A673 (cell line): ENCODE results near the gene MTHFD2L. TPM values are rescaled to one million over a fixed set of nuclear protein-coding genes. Genes with fewer than 3 reads are reported as not detected.

Experiments used
- BruUV-seq: library from RNA; stranded (reverse); fragments of 400-500 nt; replicated peaks from 2 replicates; lab custom pipeline; 2021; lab: Mats Ljungman, UMichigan
- CTCF ChIA-PET: fragments of 300-600 bp; sonication (Branson Sonifier 250); formaldehyde crosslinking; loops from one replicate; lab custom pipeline; 2022; ENCODE audit warnings: antibody characterized with exemption; lab: Charles Lee
- POLR2A ChIA-PET: fragments of 300-600 bp; sonication (Branson Sonifier 250); formaldehyde crosslinking; loops from one replicate; lab custom pipeline; 2022; ENCODE audit warnings: antibody characterized with exemption; ENCODE audit not compliant: low non-redundant PET; lab: Charles Lee
- DNase-seq: peaks from one replicate; pipeline ENCODE4 v3.0.0-alpha.2; 2015; ENCODE audit warnings: low spot score
- H3K27ac ChIP-seq: fragments of 200-600 bp; sonication (generic); 2 replicates; pipeline ENCODE4 v1.5.1; 2016; ENCODE audit warnings: mixed run types, low read depth, mild to moderate bottlenecking, mixed read lengths, antibody characterized with exemption, low read length; ENCODE audit not compliant: poor library complexity, severe bottlenecking
- H3K27me3 ChIP-seq: fragments of 200-600 bp; sonication (generic); replicated peaks from 2 replicates; pipeline ENCODE4 v1.6.1; 2017; ENCODE audit warnings: mixed run types, low read depth, mild to moderate bottlenecking, mixed read lengths, antibody characterized with exemption, low read length; ENCODE audit not compliant: insufficient read depth, poor library complexity
- H3K36me3 ChIP-seq: fragments of 200-600 bp; sonication (generic); 2 replicates; pipeline ENCODE4 v1.6.1; 2016; ENCODE audit warnings: mixed run types, mild to moderate bottlenecking, mixed read lengths, antibody characterized with exemption, low read length; ENCODE audit not compliant: insufficient read depth, poor library complexity, severe bottlenecking
- H3K4me1 ChIP-seq: fragments of 200-600 bp; sonication (generic); 2 replicates; pipeline ENCODE4 v1.6.1; 2017; ENCODE audit warnings: mixed run types, mild to moderate bottlenecking, mixed read lengths, antibody characterized with exemption, low read length; ENCODE audit not compliant: insufficient read depth, poor library complexity, severe bottlenecking
- H3K4me3 ChIP-seq: fragments of 200-600 bp; sonication (generic); 2 replicates; pipeline ENCODE4 v1.5.1; 2016; ENCODE audit warnings: low read depth, mixed run types, mild to moderate bottlenecking, mixed read lengths, low read length; ENCODE audit not compliant: poor library complexity, severe bottlenecking
- H3K9me3 ChIP-seq: fragments of 200-600 bp; sonication (generic); 2 replicates; pipeline ENCODE4 v1.6.1; 2016; ENCODE audit warnings: mixed run types, low read depth, mild to moderate bottlenecking, mixed read lengths, antibody characterized with exemption, low read length; ENCODE audit not compliant: poor library complexity, severe bottlenecking
- EZH2 ChIP-seq: fragments of 200-600 bp; sonication (generic); IDR thresholded peaks from 2 replicates; pipeline ENCODE4 v1.6.1; 2017; ENCODE audit warnings: borderline replicate concordance, low read depth, mild to moderate bottlenecking, mixed read lengths, antibody characterized with exemption, low read length; ENCODE audit not compliant: poor library complexity, severe bottlenecking
- intact Hi-C: fragments of 100-400 bp; cut with micrococcal nuclease; formaldehyde crosslinking; loops from one replicate; pipeline ENCODE4 v1.10.0; 2022; ENCODE audit not compliant: unreplicated experiment
- total RNA-seq: library from RNA; stranded (reverse); gene quantifications from 2 replicates; pipeline ENCODE4 v1.2.3, GENCODE V29; 2021
- TF ChIP-seq, protein P1 (sequence below): fragments of 300-800, 200-600 bp; sonication (generic); conservative IDR thresholded peaks from 2 replicates; pipeline ENCODE4 v1.5.1; 2017; ENCODE audit warnings: low read depth, mild to moderate bottlenecking, antibody characterized with exemption, low read length, moderate library complexity, mixed read lengths

MTHFD2L gene
- total RNA-seq, 1 experiment from 2014 or later: 11.4 TPM

DNA sequence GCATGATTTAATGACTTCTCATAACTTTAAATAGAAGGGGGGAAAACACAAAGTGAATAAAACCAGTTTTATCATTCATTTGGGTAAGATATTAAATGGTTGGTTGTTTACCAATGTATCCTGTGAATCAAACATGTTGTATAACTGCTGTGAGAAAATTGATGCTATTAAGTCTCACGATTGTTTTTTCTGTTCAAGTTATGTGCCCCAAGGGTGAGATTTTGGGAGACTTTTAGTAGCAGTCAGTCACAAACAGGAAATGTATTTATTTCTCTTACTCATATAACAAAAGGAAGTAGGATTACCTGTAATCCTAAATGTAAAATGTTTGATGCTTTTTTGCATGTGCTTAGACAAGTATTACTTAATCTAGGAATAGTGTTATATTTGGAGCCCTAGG is 39.2 kb downstream of the MTHFD2L start:
- no peaks in the 10 kb centered on the region for H3K4me1 ChIP-seq
- H3K4me3 ChIP-seq: no peak overlapping the region
- BruUV-seq: no TSS peak
- TF ChIP-seq, protein P1, sequence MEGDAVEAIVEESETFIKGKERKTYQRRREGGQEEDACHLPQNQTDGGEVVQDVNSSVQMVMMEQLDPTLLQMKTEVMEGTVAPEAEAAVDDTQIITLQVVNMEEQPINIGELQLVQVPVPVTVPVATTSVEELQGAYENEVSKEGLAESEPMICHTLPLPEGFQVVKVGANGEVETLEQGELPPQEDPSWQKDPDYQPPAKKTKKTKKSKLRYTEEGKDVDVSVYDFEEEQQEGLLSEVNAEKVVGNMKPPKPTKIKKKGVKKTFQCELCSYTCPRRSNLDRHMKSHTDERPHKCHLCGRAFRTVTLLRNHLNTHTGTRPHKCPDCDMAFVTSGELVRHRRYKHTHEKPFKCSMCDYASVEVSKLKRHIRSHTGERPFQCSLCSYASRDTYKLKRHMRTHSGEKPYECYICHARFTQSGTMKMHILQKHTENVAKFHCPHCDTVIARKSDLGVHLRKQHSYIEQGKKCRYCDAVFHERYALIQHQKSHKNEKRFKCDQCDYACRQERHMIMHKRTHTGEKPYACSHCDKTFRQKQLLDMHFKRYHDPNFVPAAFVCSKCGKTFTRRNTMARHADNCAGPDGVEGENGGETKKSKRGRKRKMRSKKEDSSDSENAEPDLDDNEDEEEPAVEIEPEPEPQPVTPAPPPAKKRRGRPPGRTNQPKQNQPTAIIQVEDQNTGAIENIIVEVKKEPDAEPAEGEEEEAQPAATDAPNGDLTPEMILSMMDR: no peak
- TF ChIP-seq EZH2: no peak
- H3K27ac ChIP-seq: no peak overlapping the region
- peak; percentile 4 for DNase-seq
- H3K36me3 ChIP-seq: no peaks in the 10 kb centered on the region
- CTCF ChIA-PET: no interaction called here
- H3K9me3 ChIP-seq: no peaks in the 10 kb centered on the region
- intact Hi-C loops: no loop called here
- H3K27me3 ChIP-seq: no peaks in the 10 kb centered on the region
- POLR2A ChIA-PET: no interaction called here

GRCh38 chr4:74202062-74202586 is 44.2 kb downstream of the MTHFD2L start:
- no peaks in the 10 kb centered on the region for H3K27me3 ChIP-seq
- no peak overlapping the region for H3K27ac ChIP-seq
- H3K9me3 ChIP-seq: no peaks in the 10 kb centered on the region
- H3K4me3 ChIP-seq: no peak overlapping the region
- no TSS peak for BruUV-seq
- ChIA-PET CTCF (no interaction called here), POLR2A (no interaction called here)
- TF ChIP-seq EZH2: no peak
- TF ChIP-seq, protein P1: no peak
- no peak for DNase-seq
- intact Hi-C loops: no loop called here
- no peaks in the 10 kb centered on the region for H3K4me1 ChIP-seq
- no peaks in the 10 kb centered on the region for H3K36me3 ChIP-seq

- intact Hi-C loops: no loop called here
- H3K36me3 ChIP-seq: no peaks in the 10 kb centered on the region
- DNase-seq: no peak
- CTCF ChIA-PET: no interaction called here
- H3K9me3 ChIP-seq: no peaks in the 10 kb centered on the region
- no peaks in the 10 kb centered on the region for H3K27me3 ChIP-seq
- no peak overlapping the region for H3K4me3 ChIP-seq
- H3K27ac ChIP-seq: no peak overlapping the region
- no peak for TF ChIP-seq EZH2
- TF ChIP-seq, protein P1: no peak
- BruUV-seq: no TSS peak
- H3K4me1 ChIP-seq: no peaks in the 10 kb centered on the region
- POLR2A ChIA-PET: no interaction called here
Observed at GRCh38 chr4:74203467-74203866, 45.5 kb downstream of the MTHFD2L start.
